PC-3 (cell line): ENCODE results near the gene GRIP2. TPM values are rescaled to one million over a fixed set of nuclear protein-coding genes. Genes with fewer than 3 reads are reported as not detected.

Experiments used
- ATAC-seq: fragments of 200-7000 bp; cut with Tn5 transposase; 2 replicates; pipeline ENCODE4 v1.9.1; 2020; ENCODE audit warnings: mild to moderate bottlenecking, moderate library complexity
- BruUV-seq: library from RNA; stranded (reverse); fragments of 400-500 nt; replicated peaks from 2 replicates; lab custom pipeline; 2021; lab: Mats Ljungman, UMichigan
- CTCF ChIA-PET: fragments of 300-600 bp; sonication (Branson Sonifier 250); formaldehyde crosslinking; loops from one replicate; lab custom pipeline; 2022; ENCODE audit warnings: antibody characterized with exemption; lab: Charles Lee
- POLR2A ChIA-PET: fragments of 300-600 bp; sonication (Branson Sonifier 250); formaldehyde crosslinking; loops from one replicate; lab custom pipeline; 2022; ENCODE audit warnings: antibody characterized with exemption; ENCODE audit not compliant: unreplicated experiment; lab: Charles Lee
- DNase-seq: peaks from one replicate; pipeline ENCODE4 v3.0.0-alpha.2; 2015
- H2AFZ ChIP-seq: fragments of 300-600 bp; sonication (generic); 2 replicates; pipeline ENCODE4 v1.6.0; 2016; ENCODE audit warnings: antibody characterized with exemption, low read length
- H3F3A ChIP-seq: fragments of 300-600 bp; sonication (generic); one replicate; pipeline ENCODE4 v1.6.0; 2017; ENCODE audit warnings: antibody characterized with exemption, low read length, control low read depth, mild to moderate bottlenecking; ENCODE audit not compliant: unreplicated experiment
- H3K27ac ChIP-seq: fragments of 300-600 bp; sonication (generic); 2 replicates; pipeline ENCODE4 v1.5.1; 2016; ENCODE audit warnings: mild to moderate bottlenecking, low read length
- H3K27me3 ChIP-seq: fragments of 300-600 bp; sonication (generic); 2 replicates; pipeline ENCODE4 v1.6.1; 2016; ENCODE audit warnings: low read length, mixed read lengths
- H3K36me3 ChIP-seq: fragments of 300-600 bp; sonication (generic); 2 replicates; pipeline ENCODE4 v1.6.1; 2016; ENCODE audit warnings: low read depth, mixed run types, low read length, mixed read lengths
- H3K4me1 ChIP-seq: fragments of 300-600 bp; sonication (generic); 2 replicates; pipeline ENCODE4 v1.5.1; 2016; ENCODE audit warnings: low read length; ENCODE audit not compliant: insufficient read depth
- H3K4me2 ChIP-seq: fragments of 300-600 bp; sonication (generic); 2 replicates; pipeline ENCODE4 v1.6.0; 2016; ENCODE audit warnings: low read length
- H3K4me3 ChIP-seq: fragments of 300-600 bp; sonication (generic); 2 replicates; pipeline ENCODE4 v1.5.1; 2016; ENCODE audit warnings: mild to moderate bottlenecking, low read length, mixed read lengths
- H3K79me2 ChIP-seq: fragments of 300-600 bp; sonication (generic); 2 replicates; pipeline ENCODE4 v1.6.1; 2017; ENCODE audit warnings: low read length, mixed read lengths
- H3K9ac ChIP-seq: fragments of 300-600 bp; sonication (generic); 2 replicates; pipeline ENCODE4 v1.6.0; 2016; ENCODE audit warnings: mild to moderate bottlenecking, low read length
- H3K9me2 ChIP-seq: fragments of 300-600 bp; sonication (generic); replicated peaks from 2 replicates; pipeline ENCODE4 v1.6.1; 2016; ENCODE audit warnings: mixed run types, low read length, mixed read lengths
- H3K9me3 ChIP-seq: fragments of 300-600 bp; sonication (generic); 2 replicates; pipeline ENCODE4 v1.6.1; 2016; ENCODE audit warnings: low read length, mixed read lengths
- H4K20me1 ChIP-seq: fragments of 300-600 bp; sonication (generic); 2 replicates; pipeline ENCODE4 v1.6.1; 2016; ENCODE audit warnings: low read length, mixed read lengths
- EZH2 ChIP-seq: fragments of 300-600 bp; sonication (generic); IDR thresholded peaks from one replicate; pipeline ENCODE4 v1.6.1; 2017; ENCODE audit warnings: antibody characterized with exemption, mild to moderate bottlenecking, low read length; ENCODE audit not compliant: unreplicated experiment
- EZH2phosphoT487 ChIP-seq: fragments of 300-600 bp; sonication (generic); IDR thresholded peaks from 2 replicates; pipeline ENCODE4 v1.6.1; 2018; ENCODE audit warnings: mild to moderate bottlenecking, antibody characterized with exemption, low read length, borderline replicate concordance
- intact Hi-C: fragments of 100-400 bp; cut with micrococcal nuclease; formaldehyde crosslinking; loops from 2 replicates; pipeline ENCODE4 v1.9.0; 2023
- total RNA-seq: library from RNA; depleted of rRNA; stranded (reverse); fragments of >200 nt; gene quantifications from 2 replicates; pipeline ENCODE4 v1.2.3, GENCODE V29; 2014
- TF ChIP-seq, protein P1 (sequence below): fragments of 300-600 bp; sonication (generic); conservative IDR thresholded peaks from 2 replicates; pipeline ENCODE4 v1.5.1; 2017; ENCODE audit warnings: antibody characterized with exemption, low read depth, mild to moderate bottlenecking, low read length

The GRIP2 gene
- total RNA-seq, 1 experiment from 2014 or later, result 0.36 TPM

GRCh38 chr3:14539384-14539741 is 779 bp downstream of the GRIP2 start:
- ChIA-PET CTCF (interaction anchor here (0.5 kb wide), 1 partner anchor 336 kb away, joined by 5 read pairs; no protein-coding TSS in a partner anchor), POLR2A (no interaction called here)
- no peaks in the 10 kb centered on the region for H3K4me1 ChIP-seq
- BruUV-seq, result no TSS peak
- H3K9ac ChIP-seq, result no peak overlapping the region
- no peaks in the 10 kb centered on the region for H3K9me2 ChIP-seq
- no peaks in the 10 kb centered on the region for H3K79me2 ChIP-seq
- H3K4me3 ChIP-seq, result no peak overlapping the region
- H3K27ac ChIP-seq, result no peak overlapping the region
- H2AFZ ChIP-seq, result no peak overlapping the region
- H3K27me3 ChIP-seq, result no peaks in the 10 kb centered on the region
- intact Hi-C loops, result no loop called here
- DNase-seq (no peak), ATAC-seq (no peak)
- H3K36me3 ChIP-seq, result no peaks in the 10 kb centered on the region
- H3F3A ChIP-seq, result no peaks in the 10 kb centered on the region
- H4K20me1 ChIP-seq, result no peaks in the 10 kb centered on the region
- TF ChIP-seq, protein P1, sequence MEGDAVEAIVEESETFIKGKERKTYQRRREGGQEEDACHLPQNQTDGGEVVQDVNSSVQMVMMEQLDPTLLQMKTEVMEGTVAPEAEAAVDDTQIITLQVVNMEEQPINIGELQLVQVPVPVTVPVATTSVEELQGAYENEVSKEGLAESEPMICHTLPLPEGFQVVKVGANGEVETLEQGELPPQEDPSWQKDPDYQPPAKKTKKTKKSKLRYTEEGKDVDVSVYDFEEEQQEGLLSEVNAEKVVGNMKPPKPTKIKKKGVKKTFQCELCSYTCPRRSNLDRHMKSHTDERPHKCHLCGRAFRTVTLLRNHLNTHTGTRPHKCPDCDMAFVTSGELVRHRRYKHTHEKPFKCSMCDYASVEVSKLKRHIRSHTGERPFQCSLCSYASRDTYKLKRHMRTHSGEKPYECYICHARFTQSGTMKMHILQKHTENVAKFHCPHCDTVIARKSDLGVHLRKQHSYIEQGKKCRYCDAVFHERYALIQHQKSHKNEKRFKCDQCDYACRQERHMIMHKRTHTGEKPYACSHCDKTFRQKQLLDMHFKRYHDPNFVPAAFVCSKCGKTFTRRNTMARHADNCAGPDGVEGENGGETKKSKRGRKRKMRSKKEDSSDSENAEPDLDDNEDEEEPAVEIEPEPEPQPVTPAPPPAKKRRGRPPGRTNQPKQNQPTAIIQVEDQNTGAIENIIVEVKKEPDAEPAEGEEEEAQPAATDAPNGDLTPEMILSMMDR, result no peak
- TF ChIP-seq EZH2 (no peak), EZH2phosphoT487 (no peak)
- H3K9me3 ChIP-seq, result no peaks in the 10 kb centered on the region
- H3K4me2 ChIP-seq, result no peak overlapping the region

DNA sequence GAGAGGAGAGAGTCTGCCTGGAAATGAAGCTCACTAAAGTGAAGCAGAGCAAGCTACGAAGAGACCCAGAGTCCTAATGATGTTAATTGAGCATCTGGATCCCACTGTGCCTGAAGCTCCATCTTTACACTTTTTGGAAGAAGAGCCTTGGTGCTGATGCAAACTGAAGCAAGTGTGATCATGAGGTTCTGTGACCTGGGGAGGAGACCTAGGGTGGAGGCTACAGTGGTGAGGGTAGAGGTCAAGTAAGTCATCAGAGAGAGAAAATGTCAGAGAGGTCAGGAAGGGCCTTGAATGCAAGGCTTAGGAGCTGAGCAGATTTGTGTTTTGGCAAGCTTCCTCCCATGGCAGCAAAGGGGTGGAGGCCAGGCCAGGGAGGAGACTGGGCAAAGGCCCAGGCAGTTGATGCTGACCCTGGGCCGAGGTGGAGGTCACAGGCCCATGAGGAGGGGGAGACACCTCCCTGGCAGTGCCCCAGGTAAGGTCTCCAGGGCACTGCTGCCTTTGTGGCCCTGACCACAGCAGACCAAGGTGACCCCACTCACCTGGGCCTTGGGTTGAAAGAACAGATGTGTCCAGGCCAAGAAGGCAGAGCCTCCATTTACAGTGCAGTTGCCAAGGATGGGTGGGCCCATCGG is 1.6 kb downstream of the GRIP2 start:
- no peak overlapping the region for H3K9ac ChIP-seq
- TF ChIP-seq, protein P1, result no peak
- TF ChIP-seq EZH2phosphoT487 (no peak), EZH2 (no peak)
- POLR2A ChIA-PET, result no interaction called here
- H3K9me2 ChIP-seq, result no peaks in the 10 kb centered on the region
- H3K36me3 ChIP-seq, result no peaks in the 10 kb centered on the region
- BruUV-seq, result no TSS peak
- H3K9me3 ChIP-seq, result no peaks in the 10 kb centered on the region
- H3K4me1 ChIP-seq, result no peaks in the 10 kb centered on the region
- H3K27me3 ChIP-seq, result no peaks in the 10 kb centered on the region
- H4K20me1 ChIP-seq, result no peaks in the 10 kb centered on the region
- CTCF ChIA-PET, result no interaction called here
- DNase-seq (no peak), ATAC-seq (no peak)
- H3F3A ChIP-seq, result no peaks in the 10 kb centered on the region
- no peaks in the 10 kb centered on the region for H3K79me2 ChIP-seq
- intact Hi-C loops, result no loop called here
- no peak overlapping the region for H3K4me2 ChIP-seq
- no peak overlapping the region for H3K27ac ChIP-seq
- no peak overlapping the region for H3K4me3 ChIP-seq
- no peak overlapping the region for H2AFZ ChIP-seq
